Measurements from ENCODE around the gene WBP1.
"Not testable (repeated sequence)": the region's sequence is repeated elsewhere in the genome, so short reads cannot be mapped to it uniquely, and the experiment has no call there.

WBP1 gene

DNA sequence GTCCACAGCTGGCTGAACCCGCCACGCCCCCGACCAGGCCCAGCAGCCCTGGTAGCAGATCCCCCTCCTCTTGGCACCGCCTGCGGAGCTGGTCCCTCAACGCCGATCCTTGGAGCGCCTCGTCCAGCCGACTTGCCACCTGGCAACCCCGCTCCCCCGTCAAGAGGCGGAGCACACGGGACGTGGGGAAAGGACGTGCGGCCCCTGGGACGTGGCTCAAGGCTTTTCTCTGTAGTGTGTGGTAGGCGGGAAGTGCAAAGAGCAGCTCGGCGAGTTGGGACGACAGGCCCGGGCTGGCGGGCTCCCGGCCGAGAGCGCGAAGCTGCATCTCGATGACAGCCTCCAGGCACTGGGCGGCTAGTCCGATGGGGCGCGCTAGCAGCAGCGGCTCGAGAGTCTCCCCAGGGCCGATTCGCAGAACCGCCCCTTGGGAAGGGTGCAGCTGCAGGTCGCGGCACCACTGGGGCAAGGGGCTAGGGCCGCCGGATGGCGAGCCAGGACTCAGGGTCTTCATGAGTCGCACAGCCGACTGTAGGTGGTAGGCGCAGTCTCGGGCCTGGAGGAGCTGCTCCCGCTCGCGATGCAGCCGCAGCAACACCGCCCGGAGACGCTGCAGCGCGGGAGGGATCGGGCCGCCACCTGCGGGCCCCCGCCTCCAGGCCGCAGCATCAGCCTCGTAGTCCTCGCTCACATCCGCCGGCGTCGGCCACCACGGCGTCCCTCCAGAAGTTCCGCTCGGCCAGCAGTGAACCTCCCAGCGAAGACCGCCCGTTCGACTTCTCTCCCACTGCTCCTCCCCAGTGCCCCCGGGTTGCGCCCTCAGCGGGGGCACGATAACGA is 23.9 kb downstream of the WBP1 start:
- H3K27me3 ChIP-seq (ENCODE audit: control insufficient read depth, insufficient read depth, low read length), result no peaks in the 10 kb centered on the region
- no peaks in the 10 kb centered on the region for H3K9me3 ChIP-seq (ENCODE audit: control insufficient read depth, low read length)
- H3K4me3 ChIP-seq (ENCODE audit: low read length), result peak overlapping the region; percentile 96
- H3K36me3 ChIP-seq (ENCODE audit: control insufficient read depth, insufficient read depth, low read length), result peaks cover 4% of the 10 kb centered on the region
- peaks cover 20% of the 10 kb centered on the region for H3K4me1 ChIP-seq (ENCODE audit: control insufficient read depth, insufficient read depth, low read length)
- H3K9ac ChIP-seq (ENCODE audit: low read length), result peak overlapping the region; percentile 82

DNA sequence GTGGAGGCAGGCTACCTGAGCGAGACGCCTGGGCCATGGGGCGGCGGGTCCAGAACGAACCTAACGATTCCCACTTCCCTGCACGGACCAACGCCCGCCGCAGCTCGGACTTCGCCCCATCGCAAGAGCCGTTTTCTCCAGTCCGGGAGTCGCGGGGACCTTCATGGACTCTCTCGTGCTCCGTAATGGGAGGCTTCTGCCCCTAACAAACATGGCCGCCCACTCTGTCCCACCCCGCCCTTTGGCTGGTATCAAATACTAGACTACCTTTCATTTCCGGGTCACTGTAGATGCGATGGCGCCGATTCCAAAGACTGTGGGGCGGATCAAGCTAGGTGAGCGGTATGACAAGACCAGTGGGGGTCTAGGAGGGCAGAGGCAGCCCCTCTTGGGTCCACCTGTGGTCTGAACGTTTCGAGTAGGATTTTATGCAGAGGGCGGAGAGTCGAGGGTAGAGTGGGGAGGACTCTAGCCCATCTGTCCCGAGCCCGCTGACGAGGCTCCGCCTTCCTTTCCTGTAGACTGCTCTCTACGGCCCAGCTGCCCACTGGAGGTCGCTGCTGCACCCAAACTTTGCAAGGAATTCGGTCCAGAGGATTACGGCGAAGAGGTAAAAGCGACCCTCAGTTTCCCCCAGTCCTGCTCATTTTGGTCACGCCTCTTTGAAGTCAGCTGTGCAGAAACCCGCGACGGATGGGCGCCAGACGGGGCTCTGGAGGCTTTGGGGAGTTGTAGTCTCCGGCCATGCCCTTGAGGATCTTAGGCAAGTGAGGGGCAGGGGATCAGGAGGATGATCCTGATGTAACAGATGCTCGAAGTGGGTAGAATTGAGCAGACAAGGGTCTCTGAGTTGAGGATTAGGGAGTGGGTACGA is 24.8 kb downstream of the WBP1 start, which contains the start of the genes CCDC142 and TTC31:
Gene CCDC142, minus strand, starts transcription at position 198 of the 874 bp plus-strand sequence. Its CDS starts 161 bp downstream, at position 37.
Gene TTC31, plus strand, starts transcription at position 281 of the 874 bp plus-strand sequence. Its CDS starts 15 bp downstream, at position 296.
- Histone ChIP-seq H3K9me3 (ENCODE audit: control insufficient read depth, low read length) (no peaks in the 10 kb centered on the region), H3K36me3 (ENCODE audit: control insufficient read depth, insufficient read depth, low read length) (no peaks in the 10 kb centered on the region), H3K9ac (ENCODE audit: low read length) (peak within 1 kb of the TSS; percentile 82), H3K4me3 (ENCODE audit: low read length) (peak within 1 kb of the TSS; percentile 96), H3K4me1 (ENCODE audit: control insufficient read depth, insufficient read depth, low read length) (peaks cover 20% of the 10 kb centered on the region), H3K27me3 (ENCODE audit: control insufficient read depth, insufficient read depth, low read length) (no peaks in the 10 kb centered on the region)

DNA sequence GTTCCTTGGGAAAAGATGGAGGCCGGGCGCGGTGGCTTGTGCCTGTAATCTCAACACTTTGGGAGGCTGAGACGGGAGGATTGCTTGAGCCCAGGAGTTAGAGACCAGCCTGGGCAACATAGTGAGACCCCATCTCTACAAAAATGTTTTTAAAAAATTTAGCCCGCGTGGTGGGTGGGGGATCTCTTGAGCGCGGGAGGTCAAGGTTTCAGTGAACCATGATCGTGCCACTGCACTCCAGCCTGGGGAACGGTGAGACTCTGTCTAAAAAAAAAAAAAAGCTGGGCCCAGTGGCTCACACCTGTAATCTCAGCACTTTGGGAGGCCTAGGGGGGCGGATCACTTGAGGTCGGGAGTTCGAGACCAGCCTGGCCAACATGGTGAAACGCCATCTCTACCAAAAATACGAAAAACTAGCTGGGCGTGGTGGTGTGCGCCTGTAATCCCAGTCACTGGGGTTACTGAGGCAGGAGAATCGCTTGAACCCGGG is 25.5 kb downstream of the WBP1 start:
- Histone ChIP-seq H3K4me3 (ENCODE audit: low read length) (peak overlapping the region; percentile 96), H3K9ac (ENCODE audit: low read length) (peak overlapping the region; percentile 82), H3K4me1 (ENCODE audit: control insufficient read depth, insufficient read depth, low read length) (peaks cover 20% of the 10 kb centered on the region)
- H3K27me3 ChIP-seq (ENCODE audit: control insufficient read depth, insufficient read depth, low read length); H3K9me3 ChIP-seq (ENCODE audit: control insufficient read depth, low read length); H3K36me3 ChIP-seq (ENCODE audit: control insufficient read depth, insufficient read depth, low read length): not testable (repeated sequence)

DNA sequence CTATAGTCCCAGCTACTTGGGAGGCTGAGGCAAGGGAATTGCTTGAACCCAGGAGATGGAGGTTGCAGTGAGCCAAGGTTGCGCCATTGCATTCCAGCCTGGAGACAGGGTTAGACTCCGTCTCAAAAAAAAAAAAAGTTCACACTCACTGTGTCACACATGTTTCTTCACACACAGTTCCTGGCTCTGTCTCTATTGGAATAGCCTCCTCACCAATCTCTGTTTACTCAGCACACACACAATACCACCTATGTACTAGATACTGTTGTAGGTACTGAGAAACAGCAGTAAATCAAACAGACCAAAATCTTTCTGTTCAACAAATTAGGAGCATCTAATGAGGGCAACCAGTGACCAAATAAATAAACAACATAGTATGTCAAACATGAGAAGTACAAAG is 27.9 kb downstream of the WBP1 start:
- Histone ChIP-seq H3K4me1 (ENCODE audit: control insufficient read depth, insufficient read depth, low read length) (peaks cover 14% of the 10 kb centered on the region), H3K27me3 (ENCODE audit: control insufficient read depth, insufficient read depth, low read length) (no peaks in the 10 kb centered on the region), H3K9ac (ENCODE audit: low read length) (no peak overlapping the region), H3K36me3 (ENCODE audit: control insufficient read depth, insufficient read depth, low read length) (peaks cover 4% of the 10 kb centered on the region), H3K4me3 (ENCODE audit: low read length) (no peak overlapping the region), H3K9me3 (ENCODE audit: control insufficient read depth, low read length) (no peaks in the 10 kb centered on the region)

DNA sequence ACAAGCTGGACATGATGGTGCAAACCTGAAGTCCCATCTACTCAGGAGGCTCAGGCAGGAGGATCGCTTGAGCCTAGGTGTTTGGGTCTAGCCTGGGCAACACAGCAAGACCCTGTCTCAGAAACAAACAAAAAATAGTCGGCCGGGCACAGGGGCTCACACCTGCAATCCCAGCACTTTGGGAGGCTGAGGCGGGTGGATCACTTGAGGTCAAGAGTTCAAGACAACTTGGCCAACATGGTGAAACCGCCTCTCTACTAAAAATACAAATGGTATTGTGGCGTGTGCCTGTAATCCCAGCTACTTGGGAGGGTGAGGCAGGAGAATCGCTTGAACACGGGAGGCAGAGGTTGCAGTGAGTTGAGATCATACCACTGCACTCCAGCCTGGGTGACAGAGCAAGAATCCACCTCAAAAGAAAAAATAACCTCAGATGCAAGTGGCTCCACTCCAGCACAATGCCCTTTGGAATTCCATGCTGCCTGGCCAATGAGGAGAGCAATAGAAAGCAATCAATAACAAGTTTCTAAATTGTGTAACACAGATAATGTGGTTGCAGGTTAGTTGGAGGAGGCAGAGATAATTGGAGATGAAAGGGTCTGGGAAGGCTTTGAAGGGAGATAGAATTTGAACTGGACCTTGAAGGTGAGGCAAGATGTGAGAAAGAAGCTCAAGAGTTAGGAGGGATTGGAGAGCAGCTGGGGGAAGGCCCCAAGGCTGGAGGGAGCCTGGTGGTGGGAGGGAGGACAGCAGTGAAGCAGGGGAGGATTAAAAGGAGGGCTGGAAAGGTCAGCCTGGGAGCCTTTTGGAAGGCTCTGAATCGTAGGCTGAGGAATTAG is 30.6 kb downstream of the WBP1 start:
- Histone ChIP-seq H3K36me3 (ENCODE audit: control insufficient read depth, insufficient read depth, low read length) (peaks cover 17% of the 10 kb centered on the region), H3K9ac (ENCODE audit: low read length) (no peak overlapping the region), H3K4me1 (ENCODE audit: control insufficient read depth, insufficient read depth, low read length) (no peaks in the 10 kb centered on the region), H3K9me3 (ENCODE audit: control insufficient read depth, low read length) (no peaks in the 10 kb centered on the region), H3K27me3 (ENCODE audit: control insufficient read depth, insufficient read depth, low read length) (no peaks in the 10 kb centered on the region), H3K4me3 (ENCODE audit: low read length) (no peak overlapping the region)

DNA sequence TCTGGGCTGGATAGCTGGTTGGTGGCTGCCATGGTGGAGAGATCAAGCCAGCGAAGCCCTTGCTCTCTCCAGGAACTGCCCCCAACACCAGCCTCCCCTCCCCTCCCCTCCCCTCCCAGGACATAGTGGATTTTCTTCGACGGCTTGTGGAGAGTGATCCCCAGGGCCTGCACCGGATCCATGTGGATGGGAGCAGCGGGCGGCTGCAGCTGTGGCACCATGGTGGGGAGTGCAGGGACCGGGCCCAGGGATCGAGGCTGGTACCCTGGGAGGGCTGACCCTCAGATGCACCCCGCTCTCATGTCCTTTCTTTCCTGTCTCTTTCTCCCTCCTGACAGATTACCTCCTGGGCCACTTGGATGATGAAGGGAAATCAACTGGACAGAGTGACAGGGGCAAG is 31.7 kb downstream of the WBP1 start:
- Histone ChIP-seq H3K27me3 (ENCODE audit: control insufficient read depth, insufficient read depth, low read length) (no peaks in the 10 kb centered on the region), H3K9ac (ENCODE audit: low read length) (no peak overlapping the region), H3K4me1 (ENCODE audit: control insufficient read depth, insufficient read depth, low read length) (no peaks in the 10 kb centered on the region), H3K36me3 (ENCODE audit: control insufficient read depth, insufficient read depth, low read length) (peaks cover 17% of the 10 kb centered on the region), H3K4me3 (ENCODE audit: low read length) (no peak overlapping the region), H3K9me3 (ENCODE audit: control insufficient read depth, low read length) (no peaks in the 10 kb centered on the region)

DNA sequence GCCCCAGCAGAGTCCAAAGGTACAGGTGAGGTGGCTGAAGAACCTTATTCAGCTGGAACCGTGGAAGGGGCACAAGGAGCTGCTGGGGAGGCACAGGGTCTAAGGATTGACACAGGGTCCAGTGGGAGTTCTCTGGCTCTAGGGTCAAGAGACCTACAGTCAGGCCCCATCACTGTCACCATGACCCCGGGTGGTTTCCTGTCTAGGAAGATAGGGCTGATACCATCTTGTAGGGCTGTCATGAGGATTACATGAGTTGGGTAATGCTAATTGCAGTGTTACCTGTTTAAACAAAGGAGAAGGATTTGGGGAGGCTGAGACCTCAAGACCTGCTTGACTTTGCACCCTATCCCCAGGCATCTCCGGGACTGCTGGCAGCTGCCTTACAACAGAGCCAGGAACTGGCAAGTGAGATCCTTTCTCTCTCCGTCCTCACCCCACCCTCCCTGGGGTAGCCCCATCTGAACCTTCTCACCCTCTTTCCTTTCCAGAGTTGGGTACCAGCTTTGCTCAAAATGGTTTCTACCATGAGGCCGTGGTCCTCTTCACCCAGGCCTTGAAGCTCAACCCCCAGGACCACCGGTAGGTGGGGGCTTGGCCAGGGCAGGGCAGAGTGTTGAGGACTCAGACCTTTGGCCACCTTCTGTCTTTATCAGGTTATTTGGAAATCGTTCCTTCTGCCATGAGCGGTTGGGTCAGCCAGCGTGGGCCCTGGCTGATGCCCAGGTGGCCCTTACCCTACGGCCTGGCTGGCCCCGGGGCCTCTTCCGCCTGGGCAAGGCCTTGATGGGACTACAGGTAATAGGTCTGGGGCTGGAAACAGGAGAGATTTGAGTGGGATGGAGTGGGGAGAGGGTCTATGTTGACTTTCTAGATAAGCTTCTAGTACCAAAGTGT is 33.7 kb downstream of the WBP1 start:
- no peak overlapping the region for H3K9ac ChIP-seq (ENCODE audit: low read length)
- no peak overlapping the region for H3K4me3 ChIP-seq (ENCODE audit: low read length)
- no peaks in the 10 kb centered on the region for H3K9me3 ChIP-seq (ENCODE audit: control insufficient read depth, low read length)
- no peaks in the 10 kb centered on the region for H3K4me1 ChIP-seq (ENCODE audit: control insufficient read depth, insufficient read depth, low read length)
- H3K27me3 ChIP-seq (ENCODE audit: control insufficient read depth, insufficient read depth, low read length), result peaks cover 3% of the 10 kb centered on the region
- H3K36me3 ChIP-seq (ENCODE audit: control insufficient read depth, insufficient read depth, low read length), result peaks cover 17% of the 10 kb centered on the region

DNA sequence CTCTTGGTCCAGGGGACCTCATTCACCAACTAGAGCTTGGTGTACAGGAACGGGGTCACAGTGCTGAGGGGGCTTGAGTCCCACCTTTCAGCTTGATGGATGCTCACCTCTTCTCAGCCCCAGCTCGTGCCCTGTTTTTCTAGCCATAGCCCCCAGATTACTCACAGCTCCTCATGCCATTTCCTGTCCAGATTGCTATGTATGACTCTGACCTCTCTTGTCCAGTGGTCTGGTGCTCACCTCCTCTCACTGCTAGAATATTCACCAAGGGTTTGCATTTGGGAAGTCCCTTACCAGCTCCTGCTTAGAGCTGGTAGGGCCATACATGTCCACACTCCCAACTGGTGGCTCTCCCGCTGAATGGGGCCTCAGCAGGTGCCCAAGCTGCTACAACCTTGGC is 35.3 kb downstream of the WBP1 start:
- H3K36me3 ChIP-seq (ENCODE audit: control insufficient read depth, insufficient read depth, low read length), result peaks cover 17% of the 10 kb centered on the region
- H3K4me3 ChIP-seq (ENCODE audit: low read length), result no peak overlapping the region
- H3K4me1 ChIP-seq (ENCODE audit: control insufficient read depth, insufficient read depth, low read length), result peaks cover 10% of the 10 kb centered on the region
- no peaks in the 10 kb centered on the region for H3K9me3 ChIP-seq (ENCODE audit: control insufficient read depth, low read length)
- peaks cover 16% of the 10 kb centered on the region for H3K27me3 ChIP-seq (ENCODE audit: control insufficient read depth, insufficient read depth, low read length)
- no peak overlapping the region for H3K9ac ChIP-seq (ENCODE audit: low read length)

DNA sequence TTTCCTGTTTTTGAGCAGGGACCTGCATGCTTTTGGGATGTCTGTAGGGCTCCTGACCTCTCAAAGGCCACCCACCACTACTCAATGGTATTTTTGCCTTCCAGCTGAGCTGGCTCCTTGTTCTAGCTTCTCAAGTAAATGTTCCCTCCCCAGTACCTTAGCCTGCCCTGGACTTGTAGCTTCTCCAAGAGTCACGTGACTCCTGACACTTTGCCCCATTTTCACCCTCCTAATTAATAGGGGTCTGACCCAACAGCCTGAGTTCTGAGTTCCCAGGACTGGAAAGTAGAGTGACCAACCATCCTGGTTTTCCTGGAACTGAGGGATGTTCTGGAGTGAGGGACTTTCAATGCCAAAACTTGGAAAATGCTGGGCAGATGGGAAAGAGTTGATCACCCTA is 37.2 kb downstream of the WBP1 start:
- Histone ChIP-seq H3K36me3 (ENCODE audit: control insufficient read depth, insufficient read depth, low read length) (peaks cover 17% of the 10 kb centered on the region), H3K9ac (ENCODE audit: low read length) (no peak overlapping the region), H3K4me1 (ENCODE audit: control insufficient read depth, insufficient read depth, low read length) (peaks cover 22% of the 10 kb centered on the region), H3K9me3 (ENCODE audit: control insufficient read depth, low read length) (no peaks in the 10 kb centered on the region), H3K4me3 (ENCODE audit: low read length) (no peak overlapping the region), H3K27me3 (ENCODE audit: control insufficient read depth, insufficient read depth, low read length) (peaks cover 35% of the 10 kb centered on the region)

DNA sequence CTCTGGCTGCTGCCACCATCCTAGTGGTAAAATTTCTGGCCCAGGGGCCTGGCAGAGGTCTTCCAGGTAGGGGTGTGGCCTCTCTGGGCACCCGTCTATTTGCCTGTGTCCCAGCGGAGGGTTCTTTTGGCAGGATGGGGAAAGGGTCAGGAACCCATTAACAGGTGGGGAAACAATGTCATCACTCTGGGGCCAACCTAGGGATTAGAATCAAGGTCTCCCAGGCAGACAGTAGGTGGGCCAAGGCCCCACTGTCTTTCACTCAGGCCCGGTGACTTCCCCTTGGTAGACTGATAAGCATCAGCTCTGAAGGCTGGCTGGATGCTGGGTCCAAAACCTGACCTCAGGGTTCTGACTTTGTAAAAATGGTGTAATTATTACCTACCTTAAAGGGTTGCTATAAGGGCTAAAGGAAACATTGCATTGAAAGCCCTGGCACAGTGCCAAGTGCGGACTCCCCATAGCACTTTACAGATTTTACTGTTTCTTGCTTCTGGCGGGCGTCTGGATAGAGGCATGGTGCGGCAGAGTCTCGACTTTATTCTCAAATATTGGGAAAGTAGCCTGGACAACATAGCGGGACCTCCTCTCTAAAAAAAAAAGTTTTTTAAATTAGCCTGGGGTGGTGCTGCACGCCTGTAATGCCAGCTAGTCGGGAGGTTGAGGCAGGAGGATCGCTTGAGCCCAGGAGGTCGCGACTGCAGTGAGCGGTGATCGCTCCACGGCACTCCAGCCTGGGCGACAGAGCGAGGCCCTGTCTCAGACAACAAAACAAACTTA is 38.9 kb downstream of the WBP1 start:
- H3K27me3 ChIP-seq (ENCODE audit: control insufficient read depth, insufficient read depth, low read length), result peaks cover 46% of the 10 kb centered on the region
- peak overlapping the region; percentile 69 for H3K9ac ChIP-seq (ENCODE audit: low read length)
- H3K9me3 ChIP-seq (ENCODE audit: control insufficient read depth, low read length), result no peaks in the 10 kb centered on the region
- H3K4me3 ChIP-seq (ENCODE audit: low read length), result no peak overlapping the region
- peaks cover 26% of the 10 kb centered on the region for H3K4me1 ChIP-seq (ENCODE audit: control insufficient read depth, insufficient read depth, low read length)
- H3K36me3 ChIP-seq (ENCODE audit: control insufficient read depth, insufficient read depth, low read length), result peaks cover 4% of the 10 kb centered on the region

Measured in mucosa of stomach (tissue), 1 donor.